Activated naive CD4-positive, alpha-beta T cell treated with anti-CD3 and anti-CD28 coated beads for 36 hours (primary cell): ENCODE data around the gene EDNRA. TPM values are rescaled to one million over a fixed set of nuclear protein-coding genes. Genes with fewer than 3 reads are reported as not detected.
A peak's percentile ranks its signal among the peaks of the same experiment; 100 is the strongest.

Experiments used
- CTCF ChIA-PET: fragments of 350-600 bp; sonication (Branson Sonifier 250); formaldehyde crosslinking; loops from one replicate; lab custom pipeline; 2021; ENCODE audit warnings: antibody characterized with exemption; lab: Charles Lee
- DNase-seq: peaks from one replicate; pipeline ENCODE4 v3.0.0-alpha.2; 2020
- H3K27ac Mint-ChIP-seq: one replicate; pipeline ENCODE4 v1.8.0; 2021; ENCODE audit warnings: mild to moderate bottlenecking, mixed read lengths
- H3K27me3 Mint-ChIP-seq: one replicate; pipeline ENCODE4 v1.8.0; 2021; ENCODE audit warnings: low read depth, mixed read lengths
- H3K36me3 Mint-ChIP-seq: one replicate; pipeline ENCODE4 v1.8.0; 2021; ENCODE audit warnings: low read depth, mixed read lengths
- H3K4me1 Mint-ChIP-seq: one replicate; pipeline ENCODE4 v1.8.0; 2021; ENCODE audit warnings: low read depth, mixed read lengths
- H3K4me3 Mint-ChIP-seq: one replicate; pipeline ENCODE4 v1.8.0; 2021; ENCODE audit warnings: mild to moderate bottlenecking, moderate library complexity, mixed read lengths
- H3K9me3 Mint-ChIP-seq: one replicate; pipeline ENCODE4 v1.8.0; 2021; ENCODE audit warnings: mixed read lengths
- intact Hi-C: fragments of 100-400 bp; cut with micrococcal nuclease; formaldehyde crosslinking; loops from one replicate; pipeline ENCODE4 v1.15.1; 2023
- total RNA-seq, 2 experiments: library from RNA; stranded (reverse); gene quantifications; one replicate each; pipeline ENCODE4 v1.2.3, GENCODE V29; 2021

Gene EDNRA
- total RNA-seq, 2 experiments from 2014 or later = not detected

GRCh38 chr4:147509386-147509785 lies 28.5 kb downstream of the EDNRA start:
- H3K27me3 Mint-ChIP-seq = peaks cover 15% of the 10 kb centered on the region
- H3K4me1 Mint-ChIP-seq = no peaks in the 10 kb centered on the region
- H3K27ac Mint-ChIP-seq = no peak overlapping the region
- CTCF ChIA-PET = interaction anchor here (1.1 to 2.2 kb wide), 2 partner anchors 10 to 357 kb away, joined by 4 to 10 read pairs; no protein-coding TSS in a partner anchor
- DNase-seq = no peak
- H3K9me3 Mint-ChIP-seq = no peaks in the 10 kb centered on the region
- intact Hi-C loops = no loop called here
- H3K4me3 Mint-ChIP-seq = no peak overlapping the region
- H3K36me3 Mint-ChIP-seq = no peaks in the 10 kb centered on the region

- no peak for DNase-seq
- H3K36me3 Mint-ChIP-seq = no peaks in the 10 kb centered on the region
- CTCF ChIA-PET = interaction anchor here (2.2 kb wide), 1 partner anchor 8 kb away, joined by 10 read pairs; no protein-coding TSS in a partner anchor
- no peaks in the 10 kb centered on the region for H3K9me3 Mint-ChIP-seq
- peaks cover 14% of the 10 kb centered on the region for H3K27me3 Mint-ChIP-seq
- intact Hi-C loops = loop anchor here (10.0 kb wide), 1 partner anchor 496 kb away; no protein-coding TSS in a partner anchor
- H3K4me1 Mint-ChIP-seq = no peaks in the 10 kb centered on the region
- no peak overlapping the region for H3K4me3 Mint-ChIP-seq
- H3K27ac Mint-ChIP-seq = no peak overlapping the region
Measured at GRCh38 chr4:147510962-147511668, 30.2 kb downstream of the EDNRA start.

GRCh38 chr4:147513091-147513490 lies 32.2 kb downstream of the EDNRA start:
- Mint-ChIP-seq H3K27me3 (peaks cover 11% of the 10 kb centered on the region), H3K9me3 (no peaks in the 10 kb centered on the region), H3K27ac (no peak overlapping the region), H3K4me1 (no peaks in the 10 kb centered on the region), H3K4me3 (no peak overlapping the region), H3K36me3 (no peaks in the 10 kb centered on the region)
- CTCF ChIA-PET = interaction anchor here (0.6 to 1.0 kb wide), 2 partner anchors 18 to 354 kb away, joined by 3 read pairs; no protein-coding TSS in a partner anchor
- intact Hi-C loops = loop anchor here (10.0 kb wide), 1 partner anchor 498 kb away; no protein-coding TSS in a partner anchor
- DNase-seq = no peak

- Mint-ChIP-seq H3K27me3 (peaks cover 11% of the 10 kb centered on the region), H3K4me3 (no peak overlapping the region), H3K4me1 (no peaks in the 10 kb centered on the region), H3K36me3 (no peaks in the 10 kb centered on the region), H3K27ac (no peak overlapping the region), H3K9me3 (no peaks in the 10 kb centered on the region)
- intact Hi-C loops = loop anchor here (10.0 kb wide), 1 partner anchor 499 kb away; no protein-coding TSS in a partner anchor
- CTCF ChIA-PET = interaction anchor here (1.0 kb wide), 1 partner anchor 353 kb away, joined by 3 read pairs; no protein-coding TSS in a partner anchor
- DNase-seq = no peak
Measured at GRCh38 chr4:147513952-147514351, 33.1 kb downstream of the EDNRA start.

- no peak overlapping the region for H3K27ac Mint-ChIP-seq
- H3K36me3 Mint-ChIP-seq = no peaks in the 10 kb centered on the region
- DNase-seq = no peak
- intact Hi-C loops = loop anchor here (10.0 kb wide), 1 partner anchor 501 kb away; no protein-coding TSS in a partner anchor
- peaks cover 11% of the 10 kb centered on the region for H3K27me3 Mint-ChIP-seq
- no peaks in the 10 kb centered on the region for H3K9me3 Mint-ChIP-seq
- CTCF ChIA-PET = interaction anchor here (0.6 to 1.9 kb wide), 4 partner anchors 11 to 352 kb away, joined by 3 to 10 read pairs (median 5); no protein-coding TSS in a partner anchor
- H3K4me3 Mint-ChIP-seq = no peak overlapping the region
- no peaks in the 10 kb centered on the region for H3K4me1 Mint-ChIP-seq
Measured at GRCh38 chr4:147515220-147515936, 34.5 kb downstream of the EDNRA start.

- Mint-ChIP-seq H3K4me3 (no peak overlapping the region), H3K27ac (no peak overlapping the region), H3K36me3 (no peaks in the 10 kb centered on the region), H3K4me1 (no peaks in the 10 kb centered on the region), H3K9me3 (no peaks in the 10 kb centered on the region), H3K27me3 (peaks cover 10% of the 10 kb centered on the region)
- DNase-seq = no peak
- CTCF ChIA-PET = interaction anchor here (1.1 to 1.9 kb wide), 3 partner anchors 11 to 351 kb away, joined by 3 to 10 read pairs (median 7); no protein-coding TSS in a partner anchor
- intact Hi-C loops = loop anchor here (10.0 kb wide), 1 partner anchor 501 kb away; no protein-coding TSS in a partner anchor
Measured at GRCh38 chr4:147516133-147516532, 35.2 kb downstream of the EDNRA start.

- intact Hi-C loops = loop anchor here (1.0 to 10.0 kb wide), 5 partner anchors 72 to 503 kb away; no protein-coding TSS in a partner anchor
- CTCF ChIA-PET = interaction anchor here (0.6 to 2.8 kb wide), 16 partner anchors 8 to 351 kb away, joined by 3 to 23 read pairs (median 4); partner anchors contain the start of gene TMEM184C
- Mint-ChIP-seq H3K36me3 (no peaks in the 10 kb centered on the region), H3K4me3 (no peak overlapping the region), H3K27me3 (peaks cover 5% of the 10 kb centered on the region), H3K9me3 (no peaks in the 10 kb centered on the region), H3K4me1 (no peaks in the 10 kb centered on the region), H3K27ac (no peak overlapping the region)
- DNase-seq = no peak
Measured at GRCh38 chr4:147518086-147518485, 37.2 kb downstream of the EDNRA start.

- Mint-ChIP-seq H3K4me1 (no peaks in the 10 kb centered on the region), H3K36me3 (no peaks in the 10 kb centered on the region)
Measured at GRCh38 chr4:147518846-147519767, 38.2 kb downstream of the EDNRA start.

GRCh38 chr4:147524601-147525000 lies 43.7 kb downstream of the EDNRA start:
- CTCF ChIA-PET = no interaction called here
- DNase-seq = no peak
- H3K4me3 Mint-ChIP-seq = no peak overlapping the region
- no peak overlapping the region for H3K27ac Mint-ChIP-seq
- no peaks in the 10 kb centered on the region for H3K36me3 Mint-ChIP-seq
- H3K27me3 Mint-ChIP-seq = peaks cover 7% of the 10 kb centered on the region
- intact Hi-C loops = no loop called here
- H3K9me3 Mint-ChIP-seq = no peaks in the 10 kb centered on the region
- H3K4me1 Mint-ChIP-seq = no peaks in the 10 kb centered on the region

More at GRCh38 chr4:147518846-147519767, 38.2 kb downstream of the EDNRA start:
- CTCF ChIA-PET = interaction anchor here (0.6 to 2.8 kb wide), 22 partner anchors 9 to 658 kb away, joined by 3 to 23 read pairs (median 4); partner anchors contain the start of gene TMEM184C
- Mint-ChIP-seq H3K9me3 (no peaks in the 10 kb centered on the region), H3K27ac (no peak overlapping the region), H3K27me3 (no peaks in the 10 kb centered on the region), H3K4me3 (no peak overlapping the region)
- intact Hi-C loops = loop anchor here (1.0 to 10.0 kb wide), 6 partner anchors 71 to 504 kb away; partner anchors contain the start of gene TMEM184C
- peak; percentile 72 for DNase-seq

- Mint-ChIP-seq H3K4me3 (no peak overlapping the region), H3K27me3 (peaks cover 7% of the 10 kb centered on the region), H3K9me3 (no peaks in the 10 kb centered on the region), H3K4me1 (no peaks in the 10 kb centered on the region), H3K27ac (no peak overlapping the region), H3K36me3 (no peaks in the 10 kb centered on the region)
- CTCF ChIA-PET = interaction anchor here (0.5 kb wide), 1 partner anchor 1360 kb away, joined by 5 read pairs; no protein-coding TSS in a partner anchor
- intact Hi-C loops = no loop called here
- DNase-seq = no peak
Measured at GRCh38 chr4:147525494-147526271, 44.8 kb downstream of the EDNRA start.
